ENCODE results near the gene RMC1.
"Not testable (repeated sequence)": the region's sequence is repeated elsewhere in the genome, so short reads cannot be mapped to it uniquely, and the experiment has no call there.

RMC1 gene

DNA sequence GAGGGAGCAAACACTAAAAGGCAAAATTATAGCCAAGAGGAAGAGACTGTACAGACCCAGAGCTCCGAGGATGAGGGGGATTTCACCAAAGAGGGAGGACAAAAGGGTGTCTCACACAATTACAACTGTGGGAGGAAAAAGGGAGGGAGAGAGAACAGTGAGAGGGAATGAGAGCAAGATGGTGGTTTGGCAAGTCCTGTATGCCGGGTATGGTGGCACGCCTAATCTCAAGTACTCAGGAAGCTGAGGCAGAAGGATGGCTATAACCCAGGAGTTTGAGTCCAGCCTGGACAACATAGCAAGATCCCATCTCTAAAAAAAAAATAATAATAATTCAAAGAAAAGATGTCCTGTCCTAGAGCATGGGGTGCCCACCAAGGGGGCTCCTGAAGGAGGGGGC is 48.7 kb downstream of the RMC1 start:
- FAIRE-seq: no peak
- DNase-seq (ENCODE audit: extremely low spot score, insufficient read length, low read depth): no peak

DNA sequence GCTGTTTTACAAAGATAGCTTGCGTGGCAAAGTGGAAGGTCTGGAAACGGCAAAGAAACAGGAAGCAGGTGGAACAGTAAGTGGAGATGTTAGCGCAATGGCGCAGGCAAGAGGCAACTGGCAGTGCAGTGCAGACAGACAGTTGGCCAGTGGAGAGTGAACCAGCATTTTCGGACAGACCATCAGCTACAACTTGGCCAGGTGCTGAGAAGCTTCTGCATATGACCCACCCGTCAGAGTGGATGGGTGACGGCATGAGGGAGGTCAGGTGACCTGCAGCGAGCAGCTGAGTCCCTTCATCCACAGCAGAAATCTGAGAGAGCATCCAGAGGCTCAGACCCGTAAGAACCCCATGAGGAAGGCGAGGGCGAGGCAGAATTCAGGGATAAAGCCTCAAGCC is 49.2 kb downstream of the RMC1 start:
- DNase-seq (ENCODE audit: extremely low spot score, insufficient read length, low read depth) (no peak), FAIRE-seq (no peak)

DNA sequence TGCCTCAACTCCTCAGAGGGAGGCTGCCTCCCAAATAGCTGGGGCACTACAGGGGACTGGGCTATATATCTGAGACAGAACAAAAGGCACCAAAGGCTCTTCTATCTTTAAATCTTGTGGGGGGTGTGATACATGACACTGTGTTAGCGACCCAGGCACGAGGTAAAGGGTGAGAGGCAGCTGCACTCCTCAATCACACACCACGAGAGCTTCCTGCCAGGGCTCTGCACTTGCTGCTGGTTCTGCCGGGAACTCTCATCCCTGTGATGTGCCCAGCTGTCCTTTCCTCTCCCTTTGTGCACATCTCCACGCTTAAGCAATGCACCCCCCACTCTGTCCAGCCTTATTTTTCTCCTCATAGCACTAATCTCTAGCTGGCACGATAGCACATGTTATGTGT is 50.6 kb downstream of the RMC1 start:
- FAIRE-seq: no peak
- no peak for DNase-seq (ENCODE audit: extremely low spot score, insufficient read length, low read depth)

DNA sequence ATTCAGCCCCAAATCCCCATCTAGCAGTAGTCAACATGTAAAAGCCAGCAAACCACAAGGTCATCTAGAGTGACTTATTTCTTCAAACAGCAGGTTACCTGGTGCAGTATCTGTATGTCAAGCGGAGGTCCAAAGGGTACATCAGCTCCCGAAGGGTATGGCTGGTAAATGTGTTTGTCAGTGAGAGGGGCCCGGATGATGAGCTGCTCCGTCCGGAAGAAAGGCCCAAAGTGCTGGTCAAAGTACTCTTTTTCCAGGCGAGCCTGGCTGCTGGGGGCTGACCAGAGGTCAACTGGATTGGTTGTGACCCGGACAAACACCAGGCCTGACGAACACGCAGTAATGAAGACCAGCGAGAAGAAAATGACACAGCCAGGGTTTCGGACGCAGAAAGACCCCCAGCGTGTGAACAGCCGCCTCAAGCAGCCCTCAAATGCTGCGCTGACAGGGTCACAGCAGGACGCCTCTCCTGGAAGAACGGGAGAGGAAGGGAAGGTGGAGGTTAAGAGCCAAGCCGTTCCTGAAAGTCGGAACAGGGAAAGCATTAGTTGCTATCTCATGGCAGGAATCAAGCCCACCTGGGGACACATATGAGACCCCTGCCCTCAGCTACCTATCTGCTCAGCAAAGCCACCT is 53.0 kb downstream of the RMC1 start:
- DNase-seq (ENCODE audit: extremely low spot score, insufficient read length, low read depth) (no peak), FAIRE-seq (no peak)

DNA sequence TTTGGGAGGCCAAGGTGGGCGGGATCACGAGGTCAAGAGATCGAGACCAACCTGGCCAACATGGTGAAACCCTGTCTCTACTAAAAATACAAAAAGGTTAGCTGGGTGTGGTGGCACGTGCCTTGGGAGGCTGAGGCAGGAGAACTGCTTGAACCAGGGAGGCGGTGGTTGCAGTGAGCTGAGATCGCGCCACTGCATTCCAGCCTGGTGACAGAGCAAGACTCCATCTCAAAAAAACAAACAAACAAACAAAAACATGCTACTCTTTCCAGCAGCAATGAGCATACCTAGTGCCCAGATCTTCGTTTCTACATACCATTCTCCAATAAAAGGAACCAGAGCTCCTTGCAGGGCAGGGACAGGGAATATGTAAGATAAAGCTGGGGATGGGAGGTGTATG is 54.2 kb downstream of the RMC1 start:
- DNase-seq (ENCODE audit: extremely low spot score, insufficient read length, low read depth); FAIRE-seq: not testable (repeated sequence)

DNA sequence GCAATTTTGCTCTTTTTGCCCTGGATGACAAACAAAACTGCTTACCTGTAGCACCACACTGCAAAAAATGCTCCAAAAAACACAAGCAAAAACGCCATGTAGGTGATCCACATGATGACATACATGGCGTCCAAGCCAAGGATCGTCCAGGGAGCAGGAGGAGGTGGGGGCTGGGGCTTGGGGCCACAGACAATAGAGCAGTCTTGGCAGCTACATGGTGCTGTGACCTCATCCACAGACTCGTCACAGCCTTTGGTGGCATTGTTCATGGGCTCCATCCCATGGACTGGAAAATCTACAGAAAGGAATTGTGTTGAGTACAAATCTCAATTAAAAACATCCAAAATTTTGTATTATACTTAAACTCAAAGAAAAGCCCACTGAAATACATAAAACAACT is 56.9 kb downstream of the RMC1 start:
- DNase-seq (ENCODE audit: extremely low spot score, insufficient read length, low read depth): no peak
- no peak for FAIRE-seq

DNA sequence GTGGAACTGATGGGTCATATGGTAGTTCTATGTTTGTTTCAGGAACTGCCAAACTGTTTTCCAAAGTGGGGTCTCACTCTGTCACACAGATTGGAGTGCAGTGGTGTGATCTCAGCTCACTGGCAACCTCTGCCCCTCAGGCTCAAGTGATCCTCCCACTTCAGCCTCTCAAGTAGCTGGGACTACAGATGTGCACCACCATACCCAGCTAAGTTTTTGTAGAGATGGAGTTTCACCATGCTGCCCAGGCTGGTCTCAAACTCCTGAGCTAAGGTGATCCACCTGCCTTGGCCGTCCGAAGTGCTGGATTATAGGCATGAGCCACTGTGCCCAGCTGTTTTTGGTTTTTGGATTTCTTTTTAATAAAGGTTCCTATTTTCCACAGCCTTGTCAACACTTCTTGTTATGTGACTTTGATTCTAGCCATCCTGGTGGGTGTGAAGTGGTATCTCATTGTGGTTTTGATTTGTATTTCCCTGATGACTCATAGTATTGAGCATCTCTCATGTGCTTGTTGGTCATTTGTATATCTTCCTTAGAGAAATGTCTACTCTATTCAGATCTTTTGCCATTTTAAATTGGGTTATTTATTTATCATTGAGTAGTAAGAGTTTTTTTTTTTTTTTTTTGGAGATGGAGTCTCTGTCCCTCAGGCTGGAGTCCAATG is 60.2 kb downstream of the RMC1 start:
- DNase-seq (ENCODE audit: extremely low spot score, insufficient read length, low read depth): no peak
- FAIRE-seq: no peak

DNA sequence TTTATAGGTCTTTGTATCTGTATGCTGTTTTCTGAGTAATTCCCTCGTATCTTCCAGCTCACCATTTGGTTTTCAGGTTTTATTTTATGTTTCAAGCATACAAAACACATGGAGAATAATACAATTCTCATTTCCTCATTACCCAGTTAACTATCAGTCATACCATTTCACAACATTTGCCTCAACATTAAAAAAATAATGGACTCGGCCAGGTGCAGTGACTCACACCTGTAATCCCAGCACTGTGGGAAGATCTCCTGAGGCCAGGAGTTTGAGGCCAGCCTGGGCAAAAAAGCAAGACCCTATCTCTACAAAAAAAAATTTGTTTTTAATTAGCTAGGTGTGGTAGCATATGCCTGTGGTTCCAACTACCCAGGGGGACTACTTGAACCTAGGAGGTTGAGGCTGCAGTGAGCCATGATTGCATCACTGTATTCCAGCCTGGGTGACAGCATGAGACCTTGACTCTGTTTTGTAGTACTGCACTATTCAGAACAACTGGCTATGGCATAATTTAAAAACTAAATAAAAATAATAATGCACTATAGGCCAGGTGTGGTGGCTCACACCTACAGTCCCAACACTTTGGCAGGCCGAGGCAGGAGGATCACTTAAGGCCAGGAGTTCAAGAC is 62.7 kb downstream of the RMC1 start:
- DNase-seq (ENCODE audit: extremely low spot score, insufficient read length, low read depth) (no peak), FAIRE-seq (no peak)

DNA sequence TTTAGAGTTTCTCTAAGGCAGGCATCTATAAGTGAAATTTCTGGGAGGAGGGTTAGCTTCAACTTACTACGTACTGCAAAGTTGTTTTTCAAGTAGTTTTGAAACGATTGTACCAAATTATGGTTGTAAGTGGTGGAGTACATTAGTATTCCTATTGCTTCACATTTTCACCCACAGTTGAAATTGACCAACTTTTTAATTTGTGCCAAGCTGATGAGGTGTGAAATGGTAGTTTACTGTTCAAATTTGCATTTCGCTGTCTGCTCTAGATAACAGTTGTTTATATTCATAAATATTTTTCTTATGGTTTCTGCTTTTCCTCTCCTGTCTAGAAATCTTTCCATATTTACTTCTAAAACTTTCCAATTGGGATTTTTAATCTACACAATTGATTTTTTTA is 64.4 kb downstream of the RMC1 start:
- no peak for DNase-seq (ENCODE audit: extremely low spot score, insufficient read length, low read depth)
- FAIRE-seq: no peak

DNA sequence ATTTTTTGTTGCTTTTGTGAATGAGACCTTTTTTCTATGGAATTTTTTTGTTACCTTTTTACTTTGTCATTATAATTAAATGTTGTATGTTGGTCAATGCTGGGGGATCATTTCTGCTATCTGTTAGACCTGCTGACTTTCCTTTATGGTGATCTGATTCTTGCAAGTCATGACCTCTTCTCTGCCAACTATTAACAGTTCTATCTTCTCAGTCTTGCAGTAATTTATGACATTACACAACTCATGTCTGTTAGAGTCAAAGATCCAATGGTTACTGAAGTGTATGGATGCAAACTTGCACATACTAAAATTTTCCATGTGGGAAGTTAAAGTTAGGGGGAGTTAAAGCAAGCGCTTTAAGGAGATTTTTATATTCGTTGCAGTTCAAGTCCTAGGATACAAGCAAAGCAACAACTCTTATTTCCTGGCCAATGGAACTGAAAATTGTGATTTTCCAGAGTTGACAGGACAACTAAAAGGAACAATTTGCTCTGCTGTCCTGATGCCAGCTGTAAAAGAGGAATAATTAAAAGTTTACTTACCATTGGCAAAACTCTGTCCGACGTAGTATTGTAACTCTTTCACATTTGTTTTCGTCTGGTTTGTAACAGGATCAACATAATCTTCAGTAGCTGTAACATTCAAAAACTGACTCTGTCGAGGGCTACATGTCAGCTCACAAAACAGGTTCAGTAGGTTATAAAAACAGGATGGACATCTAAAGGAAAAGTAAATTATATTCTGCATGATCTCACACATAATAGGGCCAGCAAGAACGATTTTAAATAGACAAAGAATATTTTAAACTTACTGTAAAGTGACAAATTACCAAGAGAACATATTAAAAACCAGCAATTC is 65.2 kb downstream of the RMC1 start:
- no peak for DNase-seq (ENCODE audit: extremely low spot score, insufficient read length, low read depth)
- no peak for FAIRE-seq

DNA sequence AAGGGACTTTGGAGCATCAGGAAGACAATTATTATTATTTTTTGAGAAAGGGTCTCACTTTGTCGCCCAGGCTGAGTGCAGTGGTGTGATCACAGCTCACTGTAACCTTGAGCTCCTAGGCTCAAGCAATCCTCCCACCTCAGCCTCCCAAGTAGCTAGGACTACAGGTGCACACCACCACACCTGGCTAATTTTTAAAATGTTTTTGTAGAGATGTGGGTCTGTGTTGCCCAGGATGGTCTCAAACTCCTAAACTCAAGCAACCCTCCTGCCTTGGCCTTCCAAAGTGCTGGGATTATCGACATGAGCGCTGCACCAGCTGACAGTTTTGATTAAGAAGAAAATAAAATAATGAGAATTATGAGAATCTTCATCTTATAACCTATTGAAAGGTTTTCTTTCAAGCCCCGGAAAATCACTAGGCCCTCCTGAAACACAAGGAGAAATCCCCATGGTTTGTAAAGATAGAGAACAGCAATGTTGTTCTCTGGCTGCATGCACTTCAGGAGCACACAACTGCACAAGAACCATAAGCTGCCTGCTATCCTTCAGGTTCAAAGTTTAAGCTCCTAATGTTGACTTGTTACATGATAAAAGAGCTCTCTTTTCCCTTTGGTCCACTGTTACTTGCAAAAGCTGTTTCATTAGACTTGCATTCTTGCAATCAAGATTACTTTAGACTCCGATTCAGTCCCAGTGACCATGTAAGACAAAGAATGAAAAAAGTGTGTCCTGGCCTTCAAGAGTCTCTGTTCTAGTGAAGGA is 66.2 kb downstream of the RMC1 start:
- DNase-seq (ENCODE audit: extremely low spot score, insufficient read length, low read depth) (no peak), FAIRE-seq (no peak)

DNA sequence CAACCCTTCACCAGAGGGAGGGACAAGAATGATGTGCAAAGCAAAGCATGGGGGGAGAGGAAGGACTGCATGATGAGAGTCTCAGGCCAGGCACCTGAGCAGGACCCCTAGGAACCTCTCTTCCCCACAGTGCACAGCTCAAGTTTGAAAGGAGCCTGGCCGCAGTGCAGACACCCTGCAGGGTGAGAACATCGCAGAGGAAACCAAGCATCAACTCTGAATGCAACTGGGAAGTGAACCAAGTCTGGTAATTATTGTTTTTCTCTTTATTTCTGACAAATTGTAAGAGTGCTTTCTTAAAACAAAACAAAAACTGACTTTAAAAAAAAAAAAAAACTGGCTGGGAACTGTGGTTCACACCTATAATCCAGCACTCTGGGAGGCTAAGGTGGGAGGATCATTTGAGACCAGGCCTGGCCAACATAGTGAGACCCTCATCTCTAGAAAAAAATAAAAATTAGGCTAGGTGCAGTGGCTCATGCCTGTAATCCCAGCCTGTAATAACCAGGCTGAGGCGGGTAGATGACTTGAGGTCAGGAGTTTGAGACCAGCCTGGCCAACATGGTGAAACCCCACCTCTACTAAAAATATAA is 67.7 kb downstream of the RMC1 start:
- FAIRE-seq: no peak
- DNase-seq (ENCODE audit: extremely low spot score, insufficient read length, low read depth): no peak

DNA sequence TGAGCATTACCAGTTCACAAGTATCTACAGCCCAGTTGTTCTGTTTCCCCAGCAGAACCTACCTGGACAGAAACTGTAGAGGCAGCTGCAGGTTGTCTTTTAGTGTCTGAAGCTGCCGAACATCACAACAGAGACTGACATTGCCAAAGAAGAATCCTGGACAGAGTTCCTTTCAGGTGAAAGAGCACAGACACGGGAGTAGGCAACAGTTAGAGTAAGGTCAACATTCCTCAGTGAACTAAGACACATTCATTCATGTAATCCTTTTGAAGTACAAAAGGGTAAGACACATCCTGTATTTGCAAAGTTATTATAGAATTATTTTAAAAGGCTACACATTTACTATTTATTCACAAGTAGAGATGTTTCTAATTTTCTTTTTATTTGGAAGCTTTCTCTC is 68.7 kb downstream of the RMC1 start:
- FAIRE-seq: no peak
- DNase-seq (ENCODE audit: extremely low spot score, insufficient read length, low read depth): no peak

DNA sequence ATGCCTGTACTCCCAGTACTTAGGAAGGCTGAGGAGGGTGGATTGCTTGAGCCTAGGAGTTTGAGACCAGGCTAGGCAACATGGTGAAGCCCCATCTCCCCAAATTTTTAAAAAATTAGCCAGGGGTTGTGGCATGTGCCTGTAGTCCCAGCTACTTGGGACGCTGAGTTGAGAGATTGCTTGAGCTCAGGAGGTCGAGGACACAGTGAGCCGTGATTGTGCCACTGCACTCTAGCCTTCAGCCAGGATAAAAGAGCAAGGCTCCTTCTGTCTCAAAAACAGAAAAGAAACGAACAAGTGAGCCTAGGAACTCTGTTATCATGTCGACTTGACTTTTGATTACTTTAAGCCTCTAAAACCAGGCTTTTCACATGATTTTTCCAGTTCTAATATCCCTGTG is 69.3 kb downstream of the RMC1 start:
- FAIRE-seq (no peak), DNase-seq (ENCODE audit: extremely low spot score, insufficient read length, low read depth) (no peak)

DNA sequence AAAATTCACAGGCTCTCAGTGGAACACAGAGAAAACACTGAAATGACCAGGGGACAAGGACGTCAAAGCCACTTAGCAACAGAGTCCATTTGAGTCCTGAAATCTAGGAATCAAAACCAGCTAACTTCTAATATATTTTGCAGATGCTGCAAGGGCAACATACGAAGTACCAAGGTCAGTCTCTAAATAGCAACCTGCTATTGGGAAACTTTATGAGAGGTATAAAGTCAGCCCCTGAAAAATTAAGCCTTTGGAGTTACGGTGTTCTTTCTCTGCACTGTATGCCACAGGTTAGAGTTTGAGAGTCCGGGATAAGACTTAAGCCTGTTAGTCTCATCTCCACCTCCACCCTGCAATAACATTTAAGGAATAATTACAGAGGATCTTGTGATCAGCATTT is 69.7 kb downstream of the RMC1 start:
- DNase-seq (ENCODE audit: extremely low spot score, insufficient read length, low read depth) (no peak), FAIRE-seq (no peak)

DNA sequence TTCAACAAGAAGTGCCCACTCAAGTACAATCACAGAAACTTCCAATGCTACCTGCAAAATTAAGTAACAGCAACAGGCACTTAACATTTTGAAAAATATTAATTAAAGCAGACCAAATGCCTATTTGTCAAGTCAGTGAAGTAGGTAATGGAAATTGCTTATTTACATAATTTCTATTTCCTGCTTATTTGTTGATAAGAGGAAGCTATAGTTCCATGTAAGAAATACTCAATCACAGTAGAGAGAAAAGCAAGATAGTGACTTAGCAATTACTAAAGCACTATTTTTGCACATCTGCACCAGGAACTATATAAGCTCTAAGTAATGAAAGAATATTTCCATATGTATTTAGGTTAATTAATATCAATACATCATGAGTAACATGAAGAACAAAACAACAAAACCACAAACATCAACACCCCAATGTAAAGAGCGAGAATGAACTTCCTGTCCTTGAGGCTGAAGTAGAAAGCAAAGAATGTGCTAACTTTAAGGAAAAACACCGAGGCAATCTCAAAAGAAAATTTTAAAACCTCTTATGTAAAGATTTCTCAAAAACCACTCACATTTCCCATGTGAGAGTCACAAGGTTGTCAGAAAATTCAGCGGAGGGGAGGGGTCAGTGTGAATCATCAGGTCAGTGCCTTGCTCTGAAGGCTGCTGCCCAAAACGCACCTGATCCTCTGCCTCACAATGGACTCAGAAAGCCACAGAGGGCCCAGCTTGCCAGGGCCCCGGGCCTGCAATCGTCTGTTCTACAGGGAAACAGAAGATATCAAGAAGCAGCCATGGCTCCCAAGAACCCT is 70.5 kb downstream of the RMC1 start:
- DNase-seq (ENCODE audit: extremely low spot score, insufficient read length, low read depth): no peak
- FAIRE-seq: peak; percentile 36

DNA sequence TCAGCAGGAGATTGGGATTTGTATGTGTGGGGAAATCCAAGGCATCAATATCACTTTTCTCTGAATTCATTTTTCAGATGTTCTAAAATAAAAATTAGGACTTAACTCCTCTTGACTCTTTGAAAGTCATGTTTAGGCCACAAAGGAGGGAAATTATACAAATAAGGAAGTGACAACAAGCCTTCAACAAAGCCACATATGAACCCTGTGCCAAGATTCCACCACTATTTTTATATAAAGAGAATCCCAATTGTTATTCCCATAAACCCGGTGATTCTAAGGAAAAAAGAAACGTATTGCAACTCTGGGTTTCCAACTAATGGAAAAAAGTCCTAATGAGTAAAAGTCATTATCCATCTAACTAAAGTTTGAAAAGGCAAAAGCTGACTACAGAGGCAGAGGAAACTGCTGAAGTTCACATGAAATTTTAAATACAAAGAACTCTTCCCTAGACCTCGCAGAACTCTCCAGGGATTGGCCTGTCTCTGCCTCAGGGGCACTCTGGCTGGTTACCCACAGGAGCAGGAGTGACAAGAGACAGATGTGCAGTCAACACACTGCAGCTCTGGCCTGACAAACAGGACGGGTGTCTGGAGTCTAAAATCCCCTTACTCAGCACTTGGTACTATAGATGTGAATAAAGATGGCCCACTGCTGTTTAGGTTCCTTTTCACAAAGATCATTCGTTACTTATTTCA is 71.4 kb downstream of the RMC1 start:
- DNase-seq (ENCODE audit: extremely low spot score, insufficient read length, low read depth) (no peak), FAIRE-seq (no peak)

DNA sequence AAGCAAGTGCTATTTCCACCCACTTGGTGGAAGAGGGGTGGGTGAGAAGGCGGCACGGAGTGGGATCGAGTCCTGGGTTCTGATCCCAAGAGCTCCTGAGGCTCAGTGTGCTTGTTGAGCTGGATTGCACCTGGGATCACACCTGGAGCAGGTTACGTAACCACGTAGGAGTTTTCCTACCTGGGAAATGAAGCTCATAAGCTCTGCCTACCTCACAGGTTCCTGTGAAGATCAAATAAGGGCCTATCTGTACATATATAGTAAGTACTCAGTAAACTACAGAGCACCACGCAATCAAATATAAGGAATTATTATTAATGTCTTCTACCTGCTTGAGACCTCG is 72.0 kb downstream of the RMC1 start:
- FAIRE-seq: no peak
- no peak for DNase-seq (ENCODE audit: extremely low spot score, insufficient read length, low read depth)
